MM.1S (cell line): ENCODE measurements around the gene ZNF805.

Source experiments
- DNase-seq: peaks from one replicate; pipeline ENCODE4 v3.0.0-alpha.2; 2015
- H2AFZ ChIP-seq: fragments of 300-600 bp; sonication (generic); 2 replicates; pipeline ENCODE4 v1.6.0; 2016; ENCODE audit warnings: antibody characterized with exemption, low read length
- H3F3A ChIP-seq: fragments of 300-600 bp; sonication (generic); 2 replicates; pipeline ENCODE4 v1.6.1; 2016; ENCODE audit warnings: mild to moderate bottlenecking, antibody characterized with exemption, low read length, moderate library complexity, mixed read lengths; ENCODE audit not compliant: insufficient read depth
- H3K27ac ChIP-seq: fragments of 300-600 bp; sonication (generic); 2 replicates; pipeline ENCODE4 v1.5.1; 2016; ENCODE audit warnings: mild to moderate bottlenecking, low read length
- H3K27me3 ChIP-seq: fragments of 300-600 bp; sonication (generic); replicated peaks from 2 replicates; pipeline ENCODE4 v1.6.0; 2016; ENCODE audit warnings: low read length; ENCODE audit not compliant: insufficient read depth
- H3K36me3 ChIP-seq: fragments of 300-600 bp; sonication (generic); replicated peaks from 2 replicates; pipeline ENCODE4 v1.6.1; 2016; ENCODE audit warnings: mild to moderate bottlenecking, low read length, mixed read lengths; ENCODE audit not compliant: insufficient read depth
- H3K4me1 ChIP-seq: fragments of 300-600 bp; sonication (generic); 2 replicates; pipeline ENCODE4 v1.6.1; 2016; ENCODE audit warnings: low read length, mixed read lengths
- H3K4me2 ChIP-seq: fragments of 300-600 bp; sonication (generic); 2 replicates; pipeline ENCODE4 v1.6.0; 2016; ENCODE audit warnings: low read depth, low read length
- H3K4me3 ChIP-seq: fragments of 300-600 bp; sonication (generic); 2 replicates; pipeline ENCODE4 v1.5.1; 2016; ENCODE audit warnings: low read length, mixed read lengths
- H3K79me2 ChIP-seq: fragments of 300-600 bp; sonication (generic); 2 replicates; pipeline ENCODE4 v1.6.1; 2016; ENCODE audit warnings: mixed run types, low read length, mixed read lengths
- H3K9ac ChIP-seq: fragments of 300-600 bp; sonication (generic); 2 replicates; pipeline ENCODE4 v1.6.1; 2016; ENCODE audit warnings: low read length, mixed read lengths
- H3K9me2 ChIP-seq: fragments of 300-600 bp; sonication (generic); replicated peaks from 2 replicates; pipeline ENCODE4 v1.6.1; 2016; ENCODE audit warnings: mild to moderate bottlenecking, low read length, mixed read lengths; ENCODE audit not compliant: insufficient read depth
- H3K9me3 ChIP-seq: fragments of 300-600 bp; sonication (generic); replicated peaks from 2 replicates; pipeline ENCODE4 v1.6.1; 2016; ENCODE audit warnings: mild to moderate bottlenecking, low read length, mixed read lengths; ENCODE audit not compliant: insufficient read depth
- H4K20me1 ChIP-seq: fragments of 300-600 bp; sonication (generic); 2 replicates; pipeline ENCODE4 v1.6.1; 2016; ENCODE audit warnings: mild to moderate bottlenecking, low read length, moderate library complexity, mixed read lengths; ENCODE audit not compliant: insufficient read depth
- CTCF ChIP-seq: fragments of 300-600 bp; sonication (generic); IDR thresholded peaks from 2 replicates; pipeline ENCODE4 v1.5.1; 2016; ENCODE audit warnings: antibody characterized with exemption, low read length, mixed read lengths
- EZH2 ChIP-seq: fragments of 300-600 bp; sonication (generic); optimal IDR thresholded peaks from 2 replicates; pipeline ENCODE3; 2017; ENCODE audit warnings: low read depth, mild to moderate bottlenecking, antibody characterized with exemption, low read length, mixed read lengths
- EZH2phosphoT487 ChIP-seq: fragments of 300-600 bp; sonication (generic); IDR thresholded peaks from 2 replicates; pipeline ENCODE4 v1.6.1; 2018; ENCODE audit warnings: antibody characterized with exemption, low read length

Gene ZNF805

DNA sequence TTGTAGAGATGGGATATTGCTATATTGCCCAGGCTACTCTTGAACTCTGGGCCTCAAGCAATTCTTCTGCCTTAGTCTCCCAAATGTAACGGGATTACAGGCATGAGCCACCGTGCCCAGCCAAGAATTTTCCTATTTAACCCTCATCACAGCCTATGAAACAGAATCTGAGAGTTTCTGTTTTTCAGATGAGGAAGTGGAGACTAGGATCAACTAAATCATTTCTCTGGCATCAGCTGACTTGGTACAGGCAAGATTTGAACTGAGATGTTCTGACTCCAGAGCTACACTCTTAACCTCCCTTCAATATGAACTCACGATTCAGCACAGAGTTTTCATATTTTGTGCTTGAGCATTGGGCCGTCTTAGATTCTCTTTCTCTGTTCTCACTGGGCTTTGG, 47.9 kb downstream of the ZNF805 start:
- Histone ChIP-seq H4K20me1 (no peaks in the 10 kb centered on the region; the same call in 1 of the 2 replicates), H3K4me1 (peaks cover 9% of the 10 kb centered on the region)

DNA sequence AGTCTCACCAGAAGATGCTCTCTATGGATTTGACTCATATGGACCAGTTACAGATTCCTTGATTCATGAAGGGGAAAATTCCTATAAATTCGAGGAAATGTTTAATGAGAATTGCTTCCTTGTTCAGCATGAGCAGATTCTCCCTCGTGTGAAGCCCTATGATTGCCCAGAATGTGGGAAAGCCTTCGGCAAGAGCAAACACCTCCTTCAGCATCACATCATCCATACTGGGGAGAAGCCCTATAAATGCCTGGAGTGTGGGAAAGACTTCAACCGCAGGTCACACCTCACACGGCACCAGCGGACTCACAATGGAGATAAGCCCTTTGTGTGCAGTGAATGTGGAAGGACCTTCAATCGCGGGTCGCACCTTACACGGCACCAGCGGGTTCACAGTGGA, 50.5 kb downstream of the ZNF805 start:
- Histone ChIP-seq H3K4me2 (no peak overlapping the region), H3K36me3 (peaks cover 81% of the 10 kb centered on the region), H3F3A (no peaks in the 10 kb centered on the region), H3K9ac (no peak overlapping the region), H2AFZ (no peak overlapping the region), H3K27me3 (no peaks in the 10 kb centered on the region), H3K9me3 (no peaks in the 10 kb centered on the region), H3K9me2 (no peaks in the 10 kb centered on the region), H3K4me1 (no peaks in the 10 kb centered on the region), H3K27ac (no peak overlapping the region), H4K20me1 (no peaks in the 10 kb centered on the region), H3K4me3 (no peak overlapping the region), H3K79me2 (peaks cover 99% of the 10 kb centered on the region)
- no peak for DNase-seq
- no peak for TF ChIP-seq CTCF
- TF ChIP-seq EZH2phosphoT487 = no peak
- no peak for TF ChIP-seq EZH2

More for the DNA sequence above, 47.9 kb downstream of the ZNF805 start:
- no peaks in the 10 kb centered on the region for H3K27me3 ChIP-seq
- peaks cover 7% of the 10 kb centered on the region for H3F3A ChIP-seq
- DNase-seq = no peak
- no peak overlapping the region for H3K27ac ChIP-seq
- no peak for TF ChIP-seq CTCF
- no peak for TF ChIP-seq EZH2
- no peak for TF ChIP-seq EZH2phosphoT487
- peaks cover 81% of the 10 kb centered on the region for H3K36me3 ChIP-seq
- no peaks in the 10 kb centered on the region for H3K9me2 ChIP-seq
- peaks cover 100% of the 10 kb centered on the region for H3K79me2 ChIP-seq
- H3K9me3 ChIP-seq = no peaks in the 10 kb centered on the region
- H3K4me3 ChIP-seq = no peak overlapping the region
- no peak overlapping the region for H3K9ac ChIP-seq
- H3K4me2 ChIP-seq = no peak overlapping the region
- no peak overlapping the region for H2AFZ ChIP-seq

GRCh38 chr19:57292547-57292946, 52.1 kb downstream of the ZNF805 start:
- H3K27ac ChIP-seq = no peak overlapping the region
- H3K79me2 ChIP-seq = peaks cover 98% of the 10 kb centered on the region
- H3K9ac ChIP-seq = no peak overlapping the region
- no peak for TF ChIP-seq EZH2phosphoT487
- TF ChIP-seq EZH2 = no peak
- no peak for TF ChIP-seq CTCF
- H3K4me3 ChIP-seq = no peak overlapping the region
- H3K4me1 ChIP-seq = no peaks in the 10 kb centered on the region
- no peaks in the 10 kb centered on the region for H3K9me3 ChIP-seq
- no peak overlapping the region for H2AFZ ChIP-seq
- DNase-seq = no peak
- H3K36me3 ChIP-seq = peaks cover 67% of the 10 kb centered on the region
- H3K4me2 ChIP-seq = no peak overlapping the region
- H4K20me1 ChIP-seq = no peaks in the 10 kb centered on the region
- no peaks in the 10 kb centered on the region for H3K27me3 ChIP-seq
- H3K9me2 ChIP-seq = no peaks in the 10 kb centered on the region
- H3F3A ChIP-seq = no peaks in the 10 kb centered on the region
